ENCODE data around the gene MIP. TPM values are rescaled to one million over a fixed set of nuclear protein-coding genes. Genes with fewer than 3 reads are reported as not detected.

The MIP gene
- total RNA-seq, 1 donor from 2014 or later, result not detected

DNA sequence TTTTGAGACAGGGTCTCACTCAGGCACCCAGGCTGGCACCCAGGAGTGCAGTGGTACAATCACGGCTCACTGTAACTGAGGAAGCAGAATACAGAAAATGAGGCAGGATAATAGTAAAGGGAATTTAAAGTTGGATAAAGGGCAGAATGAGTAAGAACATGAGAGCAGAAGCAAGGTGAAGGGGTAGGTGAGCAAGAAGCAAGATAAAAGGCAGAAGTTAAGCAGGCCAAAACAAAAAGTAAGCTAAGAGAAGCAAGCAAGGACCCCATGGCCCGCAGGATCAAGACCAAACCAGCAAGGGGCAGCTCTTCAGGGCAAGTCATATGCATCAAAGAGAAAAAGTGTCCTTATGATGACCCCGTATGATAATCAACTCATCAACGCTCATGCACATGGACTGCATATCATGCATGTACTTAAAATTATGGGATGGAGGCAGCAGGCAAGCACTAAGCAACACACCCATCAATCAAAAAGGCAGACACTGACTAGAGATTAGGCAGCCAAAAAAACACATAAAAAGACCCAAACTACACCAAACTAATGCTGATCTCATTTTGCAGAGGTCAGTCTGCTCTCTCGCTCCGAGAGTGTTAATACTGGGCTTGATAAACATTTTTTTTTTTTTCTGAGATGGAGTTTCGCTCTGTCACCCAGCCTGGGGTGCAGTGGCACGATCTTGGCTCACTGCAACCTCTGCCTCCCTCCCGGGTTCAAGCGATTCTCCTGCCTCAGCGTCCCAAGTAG, 16.9 kb downstream of the MIP start:
- no peaks in the 10 kb centered on the region for H3K36me3 Mint-ChIP-seq (ENCODE audit: unreplicated experiment)
- H3K9me3 Mint-ChIP-seq (ENCODE audit: unreplicated experiment), result no peaks in the 10 kb centered on the region
- TF ChIP-seq, protein P1, sequence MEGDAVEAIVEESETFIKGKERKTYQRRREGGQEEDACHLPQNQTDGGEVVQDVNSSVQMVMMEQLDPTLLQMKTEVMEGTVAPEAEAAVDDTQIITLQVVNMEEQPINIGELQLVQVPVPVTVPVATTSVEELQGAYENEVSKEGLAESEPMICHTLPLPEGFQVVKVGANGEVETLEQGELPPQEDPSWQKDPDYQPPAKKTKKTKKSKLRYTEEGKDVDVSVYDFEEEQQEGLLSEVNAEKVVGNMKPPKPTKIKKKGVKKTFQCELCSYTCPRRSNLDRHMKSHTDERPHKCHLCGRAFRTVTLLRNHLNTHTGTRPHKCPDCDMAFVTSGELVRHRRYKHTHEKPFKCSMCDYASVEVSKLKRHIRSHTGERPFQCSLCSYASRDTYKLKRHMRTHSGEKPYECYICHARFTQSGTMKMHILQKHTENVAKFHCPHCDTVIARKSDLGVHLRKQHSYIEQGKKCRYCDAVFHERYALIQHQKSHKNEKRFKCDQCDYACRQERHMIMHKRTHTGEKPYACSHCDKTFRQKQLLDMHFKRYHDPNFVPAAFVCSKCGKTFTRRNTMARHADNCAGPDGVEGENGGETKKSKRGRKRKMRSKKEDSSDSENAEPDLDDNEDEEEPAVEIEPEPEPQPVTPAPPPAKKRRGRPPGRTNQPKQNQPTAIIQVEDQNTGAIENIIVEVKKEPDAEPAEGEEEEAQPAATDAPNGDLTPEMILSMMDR (IDR thresholded peaks at IDR 0.05), result no peak
- H3K27ac Mint-ChIP-seq (ENCODE audit: unreplicated experiment), result no peak overlapping the region
- H3K27me3 Mint-ChIP-seq (ENCODE audit: unreplicated experiment), result no peaks in the 10 kb centered on the region
- no peak for DNase-seq (ENCODE audit: extremely low spot score, unreplicated experiment)
- no peak overlapping the region for H3K4me3 Mint-ChIP-seq (ENCODE audit: unreplicated experiment)
- no peaks in the 10 kb centered on the region for H3K4me1 Mint-ChIP-seq (ENCODE audit: unreplicated experiment)

DNA sequence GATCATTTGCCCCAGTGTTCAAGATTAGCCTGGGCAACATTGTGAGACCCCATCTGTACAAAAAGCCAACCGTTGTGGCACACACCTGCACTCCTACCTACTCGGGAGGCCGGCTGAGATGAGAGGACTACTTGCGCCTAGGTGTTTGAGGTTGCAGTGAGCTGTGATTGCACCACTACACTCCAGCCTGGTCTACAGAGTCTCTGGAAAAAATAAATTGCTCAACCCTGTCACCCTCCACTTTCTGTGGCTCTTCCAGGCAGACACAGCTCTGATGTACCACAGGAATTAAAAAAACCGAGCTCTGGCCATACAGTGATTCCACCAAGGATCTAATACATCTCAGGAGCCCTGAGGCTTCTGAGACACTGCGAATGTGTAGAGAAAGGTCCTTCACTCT, 19.6 kb downstream of the MIP start:
- TF ChIP-seq, protein P1 (IDR thresholded peaks at IDR 0.05), result no peak
- no peak for DNase-seq (ENCODE audit: extremely low spot score, unreplicated experiment)
- H3K4me1 Mint-ChIP-seq (ENCODE audit: unreplicated experiment), result no peaks in the 10 kb centered on the region
- H3K4me3 Mint-ChIP-seq (ENCODE audit: unreplicated experiment), result no peak overlapping the region
- H3K9me3 Mint-ChIP-seq (ENCODE audit: unreplicated experiment), result no peaks in the 10 kb centered on the region
- H3K27ac Mint-ChIP-seq (ENCODE audit: unreplicated experiment), result no peak overlapping the region
- peaks cover 7% of the 10 kb centered on the region for H3K36me3 Mint-ChIP-seq (ENCODE audit: unreplicated experiment)
- H3K27me3 Mint-ChIP-seq (ENCODE audit: unreplicated experiment), result no peaks in the 10 kb centered on the region

DNA sequence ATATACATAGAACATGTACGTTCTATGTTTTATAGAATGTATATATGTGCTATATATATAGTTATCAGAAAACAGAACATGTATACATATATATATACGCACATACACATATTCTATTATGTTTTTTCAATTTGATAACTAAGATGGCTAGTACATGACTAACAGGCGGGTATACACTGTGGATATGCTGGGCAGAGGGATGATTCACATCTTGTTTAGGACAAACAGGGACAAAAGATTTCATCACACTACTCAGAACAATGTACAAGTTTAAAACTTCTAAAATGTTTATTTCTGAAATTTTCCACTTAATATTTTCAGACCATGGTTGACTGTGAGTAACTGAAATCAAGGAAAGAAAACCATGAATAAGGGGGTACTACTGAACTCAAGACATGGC, 22.6 kb downstream of the MIP start:
- TF ChIP-seq, protein P1 (IDR thresholded peaks at IDR 0.05), result no peak
- H3K9me3 Mint-ChIP-seq (ENCODE audit: unreplicated experiment), result no peaks in the 10 kb centered on the region

DNA sequence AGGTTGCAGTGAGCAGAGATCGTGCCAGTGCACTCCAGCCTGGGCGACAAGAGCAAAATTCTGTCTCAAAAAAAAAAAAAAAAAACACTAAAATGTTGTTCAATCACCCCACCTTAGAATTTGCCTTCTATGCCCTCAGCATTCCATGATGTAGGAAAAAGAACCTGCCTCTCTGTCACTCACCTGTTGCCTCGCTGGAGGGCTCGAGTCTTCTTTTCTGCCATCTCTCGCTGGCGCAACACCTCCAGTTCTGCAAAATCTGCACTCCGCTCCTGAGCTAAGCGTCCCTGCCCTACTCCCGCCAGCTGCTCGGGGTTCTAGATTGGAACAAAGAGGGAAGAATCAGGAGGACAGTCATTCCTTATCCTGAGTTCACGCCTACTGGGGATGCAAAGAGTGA, 23.2 kb downstream of the MIP start:
- H3K27me3 Mint-ChIP-seq (ENCODE audit: unreplicated experiment), result no peaks in the 10 kb centered on the region
- no peak overlapping the region for H3K4me3 Mint-ChIP-seq (ENCODE audit: unreplicated experiment)
- no peak overlapping the region for H3K27ac Mint-ChIP-seq (ENCODE audit: unreplicated experiment)
- DNase-seq (ENCODE audit: extremely low spot score, unreplicated experiment), result no peak
- no peaks in the 10 kb centered on the region for H3K9me3 Mint-ChIP-seq (ENCODE audit: unreplicated experiment)
- no peaks in the 10 kb centered on the region for H3K4me1 Mint-ChIP-seq (ENCODE audit: unreplicated experiment)
- peaks cover 16% of the 10 kb centered on the region for H3K36me3 Mint-ChIP-seq (ENCODE audit: unreplicated experiment)
- TF ChIP-seq, protein P1 (IDR thresholded peaks at IDR 0.05), result no peak

More for the DNA sequence above, 22.6 kb downstream of the MIP start:
- Mint-ChIP-seq H3K4me1 (ENCODE audit: unreplicated experiment) (no peaks in the 10 kb centered on the region), H3K4me3 (ENCODE audit: unreplicated experiment) (no peak overlapping the region), H3K27me3 (ENCODE audit: unreplicated experiment) (no peaks in the 10 kb centered on the region), H3K36me3 (ENCODE audit: unreplicated experiment) (peaks cover 16% of the 10 kb centered on the region), H3K27ac (ENCODE audit: unreplicated experiment) (no peak overlapping the region)
- no peak for DNase-seq (ENCODE audit: extremely low spot score, unreplicated experiment)

DNA sequence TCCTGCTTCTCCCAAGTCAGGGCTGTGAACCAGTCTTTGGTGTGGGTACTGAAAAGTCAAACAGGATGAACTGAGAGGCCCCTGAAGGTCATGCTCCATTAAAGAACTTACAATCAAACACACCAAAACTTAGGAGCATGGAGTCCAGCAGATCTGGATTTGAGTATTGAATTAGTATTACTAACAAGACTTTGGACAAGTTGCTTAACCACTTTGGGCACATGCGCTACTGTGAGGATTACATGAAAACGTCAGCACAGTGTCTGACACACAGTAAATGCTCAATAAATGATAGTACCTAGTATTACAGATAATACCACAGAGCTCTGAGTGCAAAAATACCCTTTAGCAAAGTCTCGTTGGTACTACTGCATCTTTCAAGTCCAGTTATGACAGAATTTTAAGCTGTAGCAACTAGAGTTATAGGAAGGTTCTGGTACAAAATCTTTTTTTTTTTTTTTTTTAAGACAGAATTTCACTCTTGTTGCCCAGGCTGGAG, 28.5 kb downstream of the MIP start:
- Mint-ChIP-seq H3K4me1 (ENCODE audit: unreplicated experiment) (no peaks in the 10 kb centered on the region), H3K36me3 (ENCODE audit: unreplicated experiment) (peaks cover 26% of the 10 kb centered on the region), H3K9me3 (ENCODE audit: unreplicated experiment) (no peaks in the 10 kb centered on the region), H3K27ac (ENCODE audit: unreplicated experiment) (no peak overlapping the region), H3K4me3 (ENCODE audit: unreplicated experiment) (no peak overlapping the region), H3K27me3 (ENCODE audit: unreplicated experiment) (no peaks in the 10 kb centered on the region)
- TF ChIP-seq, protein P1 (IDR thresholded peaks at IDR 0.05), result no peak
- no peak for DNase-seq (ENCODE audit: extremely low spot score, unreplicated experiment)
